ENCODE data around the gene POLQ. TPM values are rescaled to one million over a fixed set of nuclear protein-coding genes. Genes with fewer than 3 reads are reported as not detected.

The POLQ gene
- total and polyA plus RNA-seq, 8 donors = 0.15 to 6.4 (median 0.58) TPM

GRCh38 chr3:121562148-121562547 is 16.4 kb upstream of the POLQ start:
- H3K27me3 ChIP-seq = peaks cover 0 to 8% (median 0%) of the 10 kb centered on the region in 3 donors

GRCh38 chr3:121557426-121557934 is 11.7 kb upstream of the POLQ start:
- Histone ChIP-seq H3K27ac (no peak overlapping the region), H3K4me3 (no peak overlapping the region), H3K4me1 (no peaks in the 10 kb centered on the region), H3K9me3 (no peaks in the 10 kb centered on the region), H3K36me3 (no peaks in the 10 kb centered on the region), H3K27me3 (peaks cover 0 to 3% (median 0%) of the 10 kb centered on the region in 3 donors)
- 89 to 95% (median 93%) methylated on average over 5 of the region's 5 CpGs for WGBS, 5 donors
- intact Hi-C loops (cut with DNase I; ENCODE audit: low total_unique reads) = no loop called here
- no peak for TF ChIP-seq CTCF (IDR thresholded peaks at IDR 0.05)
- TF ChIP-seq EP300 (IDR thresholded peaks at IDR 0.05) = no peak
- TF ChIP-seq POLR2AphosphoS5 (IDR thresholded peaks at IDR 0.05) = no peak
- no peak for TF ChIP-seq POLR2A (IDR thresholded peaks at IDR 0.05)
- DNase-seq = no peak

More at GRCh38 chr3:121562148-121562547, 16.4 kb upstream of the POLQ start:
- Histone ChIP-seq H3K4me3 (no peak overlapping the region), H3K4me1 (no peaks in the 10 kb centered on the region), H3K27ac (no peak overlapping the region), H3K36me3 (no peaks in the 10 kb centered on the region), H3K9me3 (no peaks in the 10 kb centered on the region)
- no peak for DNase-seq
- intact Hi-C loops (cut with DNase I; ENCODE audit: low total_unique reads) = no loop called here
- TF ChIP-seq POLR2AphosphoS5 (IDR thresholded peaks at IDR 0.05) (no peak), CTCF (IDR thresholded peaks at IDR 0.05) (no peak), EP300 (IDR thresholded peaks at IDR 0.05) (no peak), POLR2A (IDR thresholded peaks at IDR 0.05) (no peak)

- H3K27ac ChIP-seq = no peak overlapping the region
- H3K4me1 ChIP-seq = no peaks in the 10 kb centered on the region
- no peak for DNase-seq
- intact Hi-C loops (cut with DNase I; ENCODE audit: low total_unique reads) = no loop called here
- WGBS, 5 donors = 71 to 84% (median 78%) methylated on average over 3 of the region's 3 CpGs
- H3K4me3 ChIP-seq = no peak overlapping the region
- TF ChIP-seq CTCF (IDR thresholded peaks at IDR 0.05) (no peak), EP300 (IDR thresholded peaks at IDR 0.05) (no peak), POLR2AphosphoS5 (IDR thresholded peaks at IDR 0.05) (no peak), POLR2A (IDR thresholded peaks at IDR 0.05) (no peak)
- H3K9me3 ChIP-seq = no peaks in the 10 kb centered on the region
- H3K36me3 ChIP-seq = no peaks in the 10 kb centered on the region
- peaks cover 0 to 1% (median 0%) of the 10 kb centered on the region in 3 donors for H3K27me3 ChIP-seq
Measured at GRCh38 chr3:121552797-121553196, 7.0 kb upstream of the POLQ start.

- Histone ChIP-seq H3K4me1 (no peaks in the 10 kb centered on the region), H3K9me3 (no peaks in the 10 kb centered on the region), H3K27ac (peak overlapping the region in 1 of 5 donors; percentile 10), H3K4me3 (no peak overlapping the region), H3K36me3 (no peaks in the 10 kb centered on the region), H3K27me3 (no peaks in the 10 kb centered on the region)
- intact Hi-C loops (cut with DNase I; ENCODE audit: low total_unique reads) = no loop called here
- DNase-seq = no peak
- 29 to 59% (median 41%) methylated on average over 4 of the region's 4 CpGs for WGBS, 5 donors
- TF ChIP-seq CTCF (IDR thresholded peaks at IDR 0.05) = no peak
- no peak for TF ChIP-seq POLR2A (IDR thresholded peaks at IDR 0.05)
- TF ChIP-seq EP300 (IDR thresholded peaks at IDR 0.05) = no peak
- no peak for TF ChIP-seq POLR2AphosphoS5 (IDR thresholded peaks at IDR 0.05)
Measured at GRCh38 chr3:121552379-121552778, 6.6 kb upstream of the POLQ start.
